HG02763 (cell line): ENCODE data around the gene RXFP1.
"Not testable (repeated sequence)": the region's sequence is repeated elsewhere in the genome, so short reads cannot be mapped to it uniquely, and the experiment has no call there.

Experiments
- ATAC-seq: cut with Tn5 transposase; IDR thresholded peaks from one replicate; pipeline ENCODE4 v1.9.1; 2021; ENCODE audit warnings: mild to moderate bottlenecking, moderate library complexity; ENCODE audit not compliant: unreplicated experiment

RXFP1 gene

GRCh38 chr4:158606969-158607368 is 85.3 kb downstream of the RXFP1 start:
- ATAC-seq: no peak

DNA sequence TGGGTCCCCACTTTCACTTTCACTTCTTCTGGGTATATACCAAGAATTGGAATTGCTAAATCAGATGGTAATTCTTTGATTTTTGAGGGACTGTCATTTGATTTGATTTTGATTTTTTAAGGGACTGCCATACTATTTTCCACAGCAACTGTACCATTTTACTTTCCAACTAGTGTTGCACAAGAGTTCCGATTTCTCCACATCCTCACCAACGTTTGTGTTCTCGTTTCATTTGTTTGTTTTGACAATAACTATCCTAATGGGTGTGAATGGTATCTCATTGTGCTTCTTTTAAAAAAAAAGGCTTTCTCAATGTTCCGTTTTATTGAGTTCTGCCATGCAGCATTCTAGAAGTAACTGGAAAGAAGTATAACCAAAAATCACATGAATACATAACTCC is 87.4 kb downstream of the RXFP1 start:
- ATAC-seq: no peak

DNA sequence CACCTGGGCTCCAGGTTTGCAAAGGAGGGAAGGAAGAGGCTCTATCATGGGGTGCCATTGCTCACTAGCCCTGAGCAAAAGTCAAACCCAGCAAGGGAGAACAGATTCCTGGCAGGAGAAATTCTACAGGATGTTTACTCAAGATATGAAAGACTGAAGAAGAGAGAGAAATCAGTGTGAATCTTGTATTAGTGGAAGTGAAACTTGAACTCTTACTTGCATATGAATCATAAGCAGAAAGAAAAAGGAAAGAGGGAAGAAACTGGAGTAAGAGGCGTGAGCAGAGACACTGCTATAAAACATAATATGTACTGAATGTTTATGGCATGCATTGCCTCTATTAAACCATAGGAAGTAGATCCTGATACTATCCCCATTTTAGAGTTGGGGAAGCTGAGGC is 89.1 kb downstream of the RXFP1 start:
- ATAC-seq: peak; percentile 81

DNA sequence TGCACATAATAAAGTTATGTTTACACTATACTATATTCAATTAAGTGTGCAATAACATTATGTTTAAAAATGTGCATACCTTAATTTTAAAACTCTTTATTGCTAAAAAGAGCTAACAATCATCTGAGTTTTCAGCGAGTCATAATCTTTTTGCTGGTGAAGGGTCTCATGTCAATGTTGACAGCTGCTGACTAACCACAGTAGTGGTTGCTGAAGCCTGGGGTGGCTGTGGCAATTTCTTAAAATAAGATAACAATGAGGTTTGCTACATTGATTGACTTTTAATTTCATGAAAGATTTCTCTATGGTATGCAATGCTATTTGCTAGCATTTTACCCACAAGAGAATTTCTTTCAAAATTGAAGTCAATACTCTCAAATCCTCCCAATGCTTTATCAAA is 91.4 kb downstream of the RXFP1 start:
- no peak for ATAC-seq

GRCh38 chr4:158617956-158618355 is 96.3 kb downstream of the RXFP1 start:
- ATAC-seq: no peak

GRCh38 chr4:158621729-158622128 is 100.0 kb downstream of the RXFP1 start:
- no peak for ATAC-seq

- ATAC-seq: no peak
These were observed 100.6 kb downstream of the RXFP1 start for GRCh38 chr4:158622251-158622650.

GRCh38 chr4:158624889-158625478 is 103.3 kb downstream of the RXFP1 start:
- peak; percentile 94 for ATAC-seq

- no peak for ATAC-seq
These were observed 103.9 kb downstream of the RXFP1 start for GRCh38 chr4:158625544-158625943.

DNA sequence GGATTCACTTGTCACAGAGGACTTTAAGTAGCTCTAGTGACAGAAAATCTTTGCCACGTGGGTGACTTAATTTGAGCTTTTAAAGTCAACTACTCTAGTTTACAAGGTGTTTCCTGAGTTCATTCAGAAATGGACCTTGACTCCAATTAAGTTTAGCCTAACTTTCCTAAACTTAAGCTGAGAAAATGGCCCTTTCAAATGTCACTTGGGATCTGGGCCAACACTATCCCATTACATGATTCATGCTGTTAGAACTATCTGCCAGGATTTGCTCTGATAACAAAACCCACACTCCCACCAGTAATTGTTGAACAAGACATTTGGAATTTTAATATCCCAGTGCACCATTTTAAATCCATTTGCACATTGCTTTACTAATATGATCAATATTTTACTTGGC is 109.2 kb downstream of the RXFP1 start:
- ATAC-seq: no peak

DNA sequence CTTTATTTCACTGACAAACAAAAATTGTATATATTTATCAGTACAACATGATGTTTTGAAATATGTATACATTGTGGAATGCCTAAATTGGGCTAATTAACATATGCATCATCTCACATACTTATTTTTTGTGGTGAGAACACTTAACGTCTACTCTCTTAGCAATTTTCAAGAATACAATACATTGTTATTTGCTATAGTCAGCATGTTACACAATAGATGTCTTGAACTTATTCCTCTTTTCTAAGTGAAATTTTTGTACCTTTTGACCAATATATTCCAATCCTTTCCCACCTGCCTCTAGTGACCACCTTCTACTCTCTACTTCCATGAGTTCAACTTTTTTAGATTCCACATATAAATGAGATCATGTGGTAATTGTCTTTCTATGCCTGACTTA is 114.9 kb downstream of the RXFP1 start:
- ATAC-seq: no peak

- ATAC-seq: no peak
These were observed 122.7 kb downstream of the RXFP1 start for GRCh38 chr4:158644356-158644755.

DNA sequence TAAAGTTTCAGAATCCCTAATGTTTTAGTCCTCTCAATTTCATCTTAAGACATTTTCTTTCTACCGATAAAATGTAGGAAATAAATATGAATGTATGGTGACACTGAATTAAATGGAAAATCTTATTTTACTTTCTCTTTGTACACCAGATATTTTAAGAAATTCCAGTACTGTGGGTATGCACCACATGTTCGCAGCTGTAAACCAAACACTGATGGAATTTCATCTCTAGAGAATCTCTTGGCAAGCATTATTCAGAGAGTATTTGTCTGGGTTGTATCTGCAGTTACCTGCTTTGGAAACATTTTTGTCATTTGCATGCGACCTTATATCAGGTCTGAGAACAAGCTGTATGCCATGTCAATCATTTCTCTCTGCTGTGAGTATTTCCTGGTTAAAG is 123.1 kb downstream of the RXFP1 start:
- no peak for ATAC-seq

GRCh38 chr4:158649111-158649680 is 127.5 kb downstream of the RXFP1 start:
- ATAC-seq: no peak

GRCh38 chr4:158652920-158653319 is 131.2 kb downstream of the RXFP1 start:
- no peak for ATAC-seq

DNA sequence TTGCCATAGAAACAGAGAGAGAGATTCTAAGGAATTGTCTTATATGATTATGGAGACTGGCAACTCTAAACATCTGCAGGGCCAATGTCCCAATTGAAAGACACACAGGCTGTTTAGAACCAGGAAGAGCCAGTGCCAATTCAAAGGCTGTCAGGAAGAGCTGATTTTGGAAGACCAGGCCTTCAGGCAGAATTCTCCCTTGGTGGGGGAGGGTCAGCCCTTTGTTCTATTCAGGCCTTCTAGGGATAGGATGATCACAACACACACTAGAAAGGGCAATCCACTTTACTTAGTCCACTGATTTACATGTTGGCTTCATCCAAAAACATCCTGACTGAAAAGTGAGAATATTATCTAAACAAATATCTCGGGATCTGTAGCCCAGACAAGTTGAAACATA is 134.8 kb downstream of the RXFP1 start:
- no peak for ATAC-seq

GRCh38 chr4:158657291-158657690 is 135.6 kb downstream of the RXFP1 start:
- no peak for ATAC-seq

GRCh38 chr4:158663255-158663654 is 141.6 kb downstream of the RXFP1 start:
- not testable (repeated sequence) for ATAC-seq

- ATAC-seq: not testable (repeated sequence)
These were observed 142.3 kb downstream of the RXFP1 start for GRCh38 chr4:158663707-158664625.

DNA sequence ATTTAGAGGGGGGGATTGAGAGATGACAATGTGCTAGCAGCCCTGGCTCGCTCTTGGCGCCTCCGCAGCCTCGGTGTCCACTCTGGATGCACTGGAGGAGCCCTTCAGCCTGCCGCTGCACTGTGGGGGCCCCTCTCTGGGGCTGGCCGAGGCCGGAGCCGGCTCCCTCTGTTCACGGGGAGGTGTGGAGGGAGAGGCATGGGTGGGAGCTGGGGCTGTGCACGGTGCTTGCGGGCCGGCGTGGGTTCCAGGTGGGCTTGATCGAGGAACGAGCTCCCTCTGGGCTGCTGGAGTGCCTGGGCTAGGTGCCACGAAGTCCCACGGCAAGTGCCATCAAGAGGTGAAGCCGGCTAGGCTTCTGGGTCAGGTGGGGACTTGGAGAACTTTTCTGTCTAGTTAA is 143.1 kb downstream of the RXFP1 start:
- no peak for ATAC-seq

DNA sequence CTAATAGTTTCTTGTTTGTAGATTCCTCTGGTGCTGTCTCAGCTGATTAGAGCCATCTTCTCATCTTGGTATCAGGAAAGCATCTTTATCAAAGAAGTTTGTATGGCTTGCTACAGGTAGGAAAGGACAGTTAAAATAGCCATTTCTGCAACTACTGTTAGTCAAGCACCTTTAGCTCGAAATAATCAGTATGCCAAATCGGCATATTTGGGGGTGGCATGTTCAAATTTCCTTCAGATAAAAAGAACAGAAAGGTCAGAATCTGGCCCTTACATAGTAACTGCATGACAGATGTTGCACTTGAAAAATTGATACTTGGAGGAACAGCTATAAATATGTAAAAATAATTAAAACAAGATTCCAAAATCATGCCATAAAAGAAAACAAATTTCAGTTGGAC is 145.2 kb downstream of the RXFP1 start:
- ATAC-seq: no peak

DNA sequence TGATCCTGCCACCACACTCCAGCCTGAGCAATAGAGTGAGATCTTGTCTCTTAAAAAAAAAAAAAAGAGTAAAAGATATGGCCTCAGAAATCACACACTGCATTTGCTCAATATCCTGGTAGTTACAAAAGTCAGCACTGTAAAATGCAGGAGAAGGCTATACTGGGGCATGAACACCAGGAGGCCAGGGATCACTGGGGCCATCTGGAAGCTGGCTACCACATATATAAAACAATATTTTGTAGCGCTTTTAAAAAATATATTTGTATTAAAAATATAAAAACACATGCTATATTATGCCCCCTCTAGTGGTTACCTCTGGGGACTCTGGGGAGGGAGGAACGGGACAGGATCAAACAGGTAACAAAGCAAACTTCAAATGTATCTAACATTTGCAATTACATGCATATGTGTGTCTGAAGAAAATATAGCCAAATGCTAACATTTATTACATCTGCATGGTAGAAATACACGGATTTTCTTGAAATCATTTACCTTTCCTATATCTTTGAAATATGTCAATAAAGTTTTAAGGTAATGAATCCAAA is 146.0 kb downstream of the RXFP1 start:
- no peak for ATAC-seq
